GM19397 (cell line): ENCODE results near the gene TAB2.

Experiments used
- ATAC-seq: cut with Tn5 transposase; IDR thresholded peaks from one replicate; pipeline ENCODE4 v1.9.1; 2021; ENCODE audit warnings: mild to moderate bottlenecking, moderate library complexity; ENCODE audit not compliant: unreplicated experiment

The TAB2 gene

GRCh38 chr6:149405823-149406765 lies 88.6 kb downstream of the TAB2 start:
- ATAC-seq, result no peak

DNA sequence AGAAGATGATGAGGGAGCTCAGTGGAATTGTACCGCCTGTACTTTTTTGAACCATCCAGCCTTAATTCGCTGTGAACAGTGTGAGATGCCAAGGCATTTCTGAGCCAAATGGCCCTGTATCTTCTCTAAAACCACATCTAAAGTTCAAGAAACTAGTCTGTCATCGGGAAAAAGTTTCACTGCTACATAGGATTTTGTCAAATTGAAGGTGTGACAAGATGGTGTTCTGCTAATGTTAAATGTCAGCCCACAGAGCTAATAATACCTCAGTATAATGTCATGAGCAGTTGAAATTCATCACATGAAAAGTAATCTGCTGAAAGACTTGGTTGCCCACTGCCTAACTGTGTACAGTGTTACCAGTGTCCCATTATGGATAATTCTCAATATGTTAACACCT lies 92.1 kb downstream of the TAB2 start:
- ATAC-seq, result no peak

- no peak for ATAC-seq
These were observed 93.0 kb downstream of the TAB2 start for GRCh38 chr6:149410557-149410956.

- no peak for ATAC-seq
These were observed 96.5 kb downstream of the TAB2 start for GRCh38 chr6:149414009-149414408.

- ATAC-seq, result no peak
These were observed 97.3 kb downstream of the TAB2 start for GRCh38 chr6:149414821-149415220.

- no peak for ATAC-seq
These were observed 102.3 kb downstream of the TAB2 start for GRCh38 chr6:149419696-149420404.

DNA sequence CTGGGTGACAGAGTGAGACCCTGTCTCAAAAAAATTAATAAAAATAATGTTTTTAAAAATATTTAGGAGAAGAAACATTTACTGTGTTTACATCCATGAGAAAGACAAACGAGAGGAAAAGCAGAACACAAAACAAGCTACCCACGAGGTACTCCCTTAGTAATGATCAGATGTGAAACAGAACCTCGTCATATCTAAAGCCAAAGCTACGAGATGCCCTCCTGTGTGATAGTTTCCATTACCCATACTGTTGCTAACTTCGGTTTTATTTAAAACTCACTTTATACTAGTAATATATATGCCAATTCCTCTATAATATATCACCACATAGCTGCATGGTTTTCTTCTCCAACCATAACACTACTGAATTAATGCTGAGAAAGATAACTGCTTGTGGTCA lies 103.6 kb downstream of the TAB2 start:
- no peak for ATAC-seq

GRCh38 chr6:149422581-149422980 lies 105.1 kb downstream of the TAB2 start:
- ATAC-seq, result no peak

- no peak for ATAC-seq
These were observed 106.5 kb downstream of the TAB2 start for GRCh38 chr6:149423964-149424440.

GRCh38 chr6:149425224-149425623 lies 107.7 kb downstream of the TAB2 start:
- no peak for ATAC-seq

DNA sequence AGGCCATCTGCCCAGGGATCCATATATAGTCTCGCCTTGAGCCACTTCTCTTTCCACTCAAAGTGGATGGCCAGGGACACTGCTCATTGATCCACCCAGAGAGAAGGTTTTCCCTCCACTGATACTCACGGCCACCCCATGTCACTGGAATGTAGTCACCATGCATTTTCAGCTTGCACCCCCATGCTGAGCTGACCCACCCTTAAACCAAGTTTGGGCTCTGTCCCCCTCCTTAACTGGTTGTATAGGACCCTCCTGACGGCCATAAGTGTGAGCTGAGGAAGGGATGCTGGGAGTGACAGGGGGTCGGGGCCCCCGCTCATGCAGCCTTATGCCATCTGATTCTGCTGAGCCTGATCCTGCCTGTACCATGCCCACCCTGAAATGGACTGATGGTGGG lies 108.2 kb downstream of the TAB2 start:
- ATAC-seq, result no peak

DNA sequence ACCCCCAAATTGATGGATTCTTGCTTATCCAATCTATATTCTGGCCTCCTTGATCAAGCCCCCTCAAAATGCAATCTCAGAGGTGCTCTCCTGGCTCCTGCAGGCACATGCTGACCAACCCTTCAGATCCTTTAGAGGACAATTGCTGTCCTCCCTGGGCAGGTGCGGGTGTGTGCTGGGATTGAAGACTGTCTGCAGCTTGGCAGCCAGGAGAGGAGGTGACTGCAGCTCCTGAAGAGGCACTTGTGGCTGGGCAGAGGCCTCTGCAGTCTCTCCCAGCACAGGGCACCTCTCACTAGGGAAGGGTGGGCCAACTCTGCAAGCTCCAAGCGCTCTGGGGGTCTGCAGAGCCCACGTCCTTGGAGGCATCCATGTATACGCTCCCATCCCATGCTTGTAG lies 111.1 kb downstream of the TAB2 start:
- no peak for ATAC-seq

GRCh38 chr6:149429427-149430360 lies 112.2 kb downstream of the TAB2 start:
- no peak for ATAC-seq

DNA sequence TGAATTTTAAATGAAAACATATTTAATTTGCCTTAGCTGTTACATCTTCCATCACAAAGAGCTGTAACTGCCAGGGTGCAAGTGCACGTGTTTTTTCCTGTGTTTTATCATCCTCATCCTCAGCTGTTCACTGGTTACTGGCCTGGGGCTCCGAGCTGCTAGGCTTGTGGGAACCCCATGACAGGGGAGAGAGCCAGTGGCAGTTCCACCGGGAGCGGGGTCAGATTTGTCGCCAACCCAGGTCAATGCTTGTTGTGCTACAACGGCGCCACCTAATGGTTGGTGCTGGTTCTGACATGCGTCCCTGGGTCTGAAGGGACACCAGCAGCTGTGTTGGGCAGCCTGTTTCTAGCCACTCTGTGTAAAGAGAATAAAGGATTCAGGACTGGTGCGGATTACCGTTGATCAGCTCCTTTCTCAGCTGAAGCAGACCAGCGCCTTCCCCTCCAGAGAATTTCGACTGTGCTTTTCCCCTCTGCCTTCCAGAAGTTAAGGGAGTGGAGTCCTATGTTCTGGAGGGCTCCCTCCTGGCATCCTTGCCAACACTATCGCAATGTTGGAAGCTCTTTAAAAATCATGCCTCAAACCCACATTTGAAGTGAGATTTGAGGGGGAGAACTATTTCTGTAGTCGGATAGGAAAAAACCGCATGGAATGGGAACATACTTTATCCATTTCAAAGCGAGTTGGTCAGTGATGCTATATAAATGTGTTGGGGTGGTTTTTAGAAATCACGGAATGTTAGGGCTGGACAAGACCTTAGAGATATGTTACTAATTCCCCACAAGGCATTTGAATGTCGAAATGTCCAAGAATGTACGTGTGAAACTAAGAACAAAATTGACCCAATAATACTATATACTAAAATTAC lies 114.6 kb downstream of the TAB2 start:
- no peak for ATAC-seq

DNA sequence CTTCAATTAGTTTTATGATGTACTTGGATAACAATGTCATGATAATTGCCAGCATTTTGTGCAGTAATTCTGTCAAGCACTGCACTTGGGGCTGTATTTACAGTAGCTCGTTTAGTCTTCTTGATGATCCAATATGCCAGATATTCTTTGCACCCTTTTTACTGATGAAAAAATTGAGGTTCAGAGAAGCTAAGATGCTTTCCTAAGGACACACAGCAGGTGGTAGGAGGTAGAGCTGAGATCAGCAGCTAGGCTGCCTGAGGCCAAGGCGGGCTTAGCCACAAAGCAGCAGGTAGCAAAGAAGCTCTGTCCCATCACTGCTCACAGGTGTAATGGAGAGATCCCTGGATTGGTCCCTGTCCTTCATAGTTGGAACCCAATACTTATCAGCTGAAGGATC lies 115.9 kb downstream of the TAB2 start:
- ATAC-seq, result no peak

DNA sequence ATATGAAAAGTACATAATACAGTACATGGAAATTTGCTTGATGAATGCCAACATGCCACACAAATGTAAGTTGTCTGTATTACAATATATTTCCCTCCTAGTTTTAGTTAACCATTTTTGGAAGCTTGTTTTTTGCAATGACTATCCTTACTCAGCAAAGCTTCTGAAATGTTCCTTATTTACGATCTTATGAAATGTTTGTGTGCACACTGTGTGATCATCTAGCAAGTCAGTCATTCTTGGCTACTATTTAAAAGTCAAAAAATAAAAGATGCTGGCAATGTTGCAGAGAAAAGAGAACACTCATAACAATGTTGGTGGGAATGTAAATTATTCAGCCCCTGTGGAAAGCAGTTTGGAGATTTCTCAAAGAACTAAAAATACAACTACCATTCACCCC lies 116.4 kb downstream of the TAB2 start:
- ATAC-seq, result no peak

DNA sequence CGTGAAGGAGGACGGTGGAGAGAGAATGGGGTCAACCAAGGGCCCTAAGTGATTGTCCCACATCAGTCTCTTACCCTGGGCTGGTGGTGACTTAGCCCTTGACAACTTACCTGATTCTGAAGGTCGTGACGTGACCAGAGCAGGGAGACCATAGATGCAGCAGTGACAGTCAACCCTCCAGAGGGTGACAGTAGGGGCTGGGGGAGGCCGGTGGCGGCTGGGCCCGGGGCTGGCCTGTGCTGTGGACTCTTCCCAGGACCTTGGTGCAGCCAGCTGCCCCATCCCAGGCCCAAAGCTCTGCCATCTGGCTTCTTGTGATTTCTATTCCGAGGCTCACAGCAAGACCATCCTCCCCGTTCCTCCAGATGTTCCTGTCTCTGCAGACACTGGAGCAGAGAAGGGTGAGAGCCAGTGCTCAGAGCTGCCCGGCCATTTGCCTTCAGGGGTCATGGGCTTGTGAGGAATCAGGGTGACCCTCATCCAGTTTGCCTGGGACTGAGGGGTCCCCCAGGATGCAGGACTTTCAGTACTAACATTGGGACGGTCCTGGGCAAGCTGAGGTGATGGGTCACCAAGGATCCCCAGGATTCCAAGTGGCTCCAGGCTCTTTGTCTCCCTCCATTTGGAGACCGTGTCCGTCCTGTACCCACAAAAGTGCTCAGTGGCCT lies 118.5 kb downstream of the TAB2 start:
- ATAC-seq, result no peak

- no peak for ATAC-seq
These were observed 119.1 kb downstream of the TAB2 start for GRCh38 chr6:149436647-149437046.

GRCh38 chr6:149437212-149437611 lies 119.7 kb downstream of the TAB2 start:
- ATAC-seq, result no peak
